Measurements from ENCODE around the gene TRIM16.
"Not testable (repeated sequence)": the region's sequence is repeated elsewhere in the genome, so short reads cannot be mapped to it uniquely, and the experiment has no call there.

TRIM16 gene

DNA sequence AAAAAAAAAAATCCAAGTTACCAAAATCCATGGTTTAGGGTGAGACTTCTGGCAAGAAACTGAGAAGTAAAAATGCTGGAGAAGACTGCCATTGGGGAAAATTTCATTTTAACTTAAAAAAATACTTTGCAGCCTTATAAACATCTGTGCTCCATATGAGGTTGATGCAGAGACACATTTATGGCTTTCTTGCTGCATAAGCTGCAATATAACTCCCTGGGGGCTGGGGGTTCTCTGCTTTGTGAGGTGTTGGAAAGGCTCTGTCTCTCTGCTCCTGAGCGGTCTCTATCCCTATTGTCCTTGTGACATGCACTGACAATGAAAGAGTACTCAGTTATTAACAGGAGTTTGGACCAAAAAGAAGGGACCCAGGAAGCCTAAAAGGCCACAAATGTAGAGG, 71.0 kb downstream of the TRIM16 start:
- DNase-seq = not testable (repeated sequence)

DNA sequence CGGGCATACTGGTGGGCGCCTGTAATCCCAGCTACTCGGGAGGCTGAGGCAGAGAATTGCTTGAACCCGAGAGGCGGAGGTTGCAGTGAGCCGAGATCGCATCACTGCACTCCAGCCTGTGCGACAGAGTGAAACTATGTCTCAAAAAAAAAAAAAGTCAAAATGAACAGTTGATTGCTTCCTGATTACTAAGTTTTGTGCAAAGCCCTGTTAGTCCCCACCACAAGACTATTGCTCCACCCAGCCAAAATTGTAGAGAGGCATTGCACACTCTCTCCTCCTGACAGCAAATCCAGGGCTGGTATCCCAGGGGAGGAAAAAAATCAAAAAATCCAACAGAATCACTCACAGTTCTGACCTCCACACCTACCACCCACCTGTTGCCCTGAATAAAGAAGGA, 91.2 kb downstream of the TRIM16 start:
- not testable (repeated sequence) for DNase-seq

DNA sequence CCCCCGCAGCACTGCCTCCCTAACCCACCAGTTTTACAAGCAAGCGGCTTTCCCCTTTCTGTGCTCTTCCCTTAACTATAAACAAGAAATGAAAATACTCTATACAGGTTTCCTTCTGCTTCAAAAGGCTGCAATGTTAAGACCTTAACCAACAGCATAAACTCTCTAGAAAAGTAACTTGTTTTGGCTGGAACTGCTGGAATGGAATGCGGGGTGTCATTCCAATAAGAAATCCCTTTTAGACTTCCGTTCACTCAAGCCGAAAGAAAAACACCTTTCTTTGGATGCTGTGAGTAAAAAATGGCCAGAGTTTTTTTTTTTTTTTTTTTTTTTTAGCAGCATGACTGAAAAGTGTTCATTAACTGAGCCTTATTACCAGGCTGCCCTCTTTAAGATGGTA, 92.1 kb downstream of the TRIM16 start:
- DNase-seq = not testable (repeated sequence)

DNA sequence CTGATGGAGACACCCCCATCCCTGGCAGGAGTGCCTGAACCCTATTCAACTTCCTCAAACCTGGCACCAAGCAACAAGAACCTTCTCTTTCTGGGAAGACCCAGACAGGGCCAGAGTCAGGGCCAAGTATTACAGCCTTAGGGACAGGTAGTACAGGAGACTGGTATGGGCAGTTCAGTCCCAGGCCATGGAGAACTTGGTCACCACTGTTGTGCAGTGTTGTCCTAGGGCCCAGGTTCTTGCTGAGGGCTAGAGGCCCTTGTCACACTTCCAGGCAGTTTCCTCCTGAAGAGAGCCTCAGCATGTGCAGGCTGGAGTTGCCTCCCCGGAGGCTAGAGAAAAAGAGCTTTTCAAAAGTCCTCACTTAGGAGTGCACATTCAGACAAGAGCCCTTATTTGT, 93.3 kb downstream of the TRIM16 start:
- not testable (repeated sequence) for DNase-seq

DNA sequence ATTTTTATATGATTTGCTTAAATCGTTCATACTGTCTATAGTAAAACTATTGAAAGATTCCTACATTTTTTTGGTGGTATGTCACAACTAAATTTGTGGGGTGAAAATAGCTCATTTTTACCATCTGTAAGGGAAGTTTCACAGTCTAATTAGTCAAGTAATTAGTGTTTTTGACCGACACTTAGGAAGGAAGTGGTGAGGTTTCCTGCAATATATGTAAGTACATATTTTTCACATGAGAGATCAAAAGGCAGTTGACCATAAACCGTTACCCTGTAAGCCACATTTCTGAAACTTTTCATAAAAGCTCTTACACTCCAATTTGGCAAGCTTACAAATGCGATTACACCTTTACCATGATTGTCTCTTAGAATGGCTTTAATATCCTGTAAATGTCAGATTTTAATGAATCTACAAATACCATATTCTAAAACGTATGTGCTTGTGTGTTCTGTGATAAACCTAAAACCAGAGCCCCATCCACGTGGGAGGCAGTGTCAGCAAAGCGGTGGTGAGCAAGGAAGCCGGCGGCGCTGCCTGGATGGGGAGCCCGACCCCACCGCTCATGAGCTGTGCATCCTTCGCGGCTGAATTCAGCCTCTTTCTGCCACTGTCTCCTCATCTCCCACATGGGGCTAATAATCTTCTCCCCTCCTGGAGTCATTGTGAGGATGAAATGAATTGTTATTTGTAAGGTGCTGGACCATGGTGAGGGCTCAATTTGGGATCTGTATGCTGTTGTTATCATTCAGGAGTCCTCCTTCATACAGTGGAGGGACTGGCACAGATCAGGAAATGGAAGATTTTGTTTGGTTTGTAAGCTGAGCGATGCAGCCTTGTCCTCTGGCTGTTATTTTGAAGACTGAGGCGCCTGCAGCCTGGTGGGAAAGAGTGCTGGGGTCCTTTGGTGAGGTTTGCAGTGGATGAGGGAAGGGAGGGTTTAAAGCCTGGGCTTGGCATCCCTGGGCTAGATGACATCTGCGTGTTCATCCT, 94.3 kb downstream of the TRIM16 start:
- not testable (repeated sequence) for DNase-seq

DNA sequence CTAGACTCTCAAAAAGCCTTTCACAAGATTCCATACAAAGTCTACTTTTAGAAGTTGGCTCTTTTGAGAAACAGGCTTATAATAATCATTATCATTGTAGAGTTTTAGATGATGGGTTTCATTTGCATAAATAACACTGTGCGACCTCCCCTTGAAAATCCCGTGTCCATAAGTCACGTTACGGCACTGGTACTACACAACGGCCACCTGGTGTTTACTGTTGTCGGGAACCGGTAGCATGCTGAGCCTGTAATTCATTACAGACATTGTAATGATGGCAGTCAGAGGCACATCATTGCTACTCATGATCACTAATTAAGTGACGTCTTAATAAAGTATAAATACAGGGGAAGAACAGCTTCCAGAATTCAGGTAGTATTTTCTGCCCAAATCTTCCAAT, 96.1 kb downstream of the TRIM16 start:
- not testable (repeated sequence) for DNase-seq

DNA sequence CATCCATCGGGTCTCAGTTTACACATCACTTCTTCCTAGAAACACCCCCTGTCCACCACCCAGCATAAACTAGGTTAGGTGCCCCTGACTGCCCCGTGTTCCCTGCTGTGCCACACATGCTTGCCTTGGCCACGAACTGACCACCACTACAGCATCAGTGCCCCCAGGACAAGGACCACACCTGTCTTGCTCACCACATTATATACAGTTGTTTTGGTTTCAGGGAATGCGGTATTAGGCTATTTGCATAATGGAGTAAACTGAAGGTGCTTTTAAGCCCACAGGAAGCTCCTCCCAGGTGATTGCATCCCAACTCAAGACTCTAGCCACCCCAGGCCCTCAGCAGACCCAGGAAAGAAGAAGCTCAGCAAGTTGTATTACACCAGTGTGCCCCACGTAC, 100.8 kb downstream of the TRIM16 start:
- not testable (repeated sequence) for DNase-seq

DNA sequence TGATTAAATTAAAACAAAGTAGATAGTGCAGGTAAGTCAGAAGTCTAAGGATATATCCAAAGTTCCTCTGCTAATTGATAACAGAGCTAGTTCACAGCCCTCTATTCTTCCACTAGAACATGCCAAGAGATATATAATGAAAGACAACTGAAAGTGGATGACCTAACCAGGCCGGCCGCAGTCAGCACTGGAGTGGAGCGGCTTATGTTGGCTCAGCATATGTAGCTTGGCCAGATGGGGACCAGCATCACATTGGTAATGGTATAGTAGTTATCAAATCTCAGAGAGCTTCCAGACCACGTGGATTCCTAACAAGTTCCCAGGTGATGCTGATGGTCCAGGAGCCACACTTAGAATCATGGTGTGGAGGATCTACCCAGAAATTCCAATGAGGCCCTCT, 102.6 kb downstream of the TRIM16 start:
- DNase-seq = not testable (repeated sequence)

Measured in activated T-cell treated with anti-CD3 and anti-CD28 coated beads, Interleukin-2, amount 50 U/mL, for 1 hour (primary cell).